Upper lobe of right lung (tissue), 1 donor: ENCODE measurements around the gene SPRR1A. TPM values are rescaled to one million over a fixed set of nuclear protein-coding genes. Genes with fewer than 3 reads are reported as not detected.

Source experiments
- ATAC-seq: fragments of 200-7000 bp; cut with Tn5 transposase; one replicate; pipeline ENCODE4 v1.9.1; 2020; ENCODE audit warnings: mild to moderate bottlenecking, moderate library complexity
- DNase-seq: peaks from one replicate; pipeline ENCODE4 v3.0.0-alpha.2; 2020
- H3K27ac ChIP-seq: fragments of 200-600 bp; one replicate; pipeline ENCODE4 v1.8.0; 2022
- H3K27me3 ChIP-seq: fragments of 200-600 bp; one replicate; pipeline ENCODE4 v1.8.0; 2022; ENCODE audit warnings: mild to moderate bottlenecking
- H3K36me3 ChIP-seq: fragments of 200-600 bp; one replicate; pipeline ENCODE4 v1.8.0; 2022
- H3K4me1 ChIP-seq: fragments of 200-600 bp; one replicate; pipeline ENCODE4 v1.8.0; 2022
- H3K4me3 ChIP-seq: fragments of 200-600 bp; one replicate; pipeline ENCODE4 v1.8.0; 2022; ENCODE audit warnings: mild to moderate bottlenecking
- H3K9me3 ChIP-seq: fragments of 200-600 bp; one replicate; pipeline ENCODE4 v1.8.0; 2022
- CTCF ChIP-seq: fragments of 200-600 bp; IDR thresholded peaks from one replicate; pipeline ENCODE4 v1.8.0; 2022; ENCODE audit warnings: antibody characterized with exemption
- intact Hi-C: fragments of 100-400 bp; cut with DNase I; formaldehyde crosslinking; loops from one replicate; pipeline ENCODE4 v1.11.0; 2022
- total RNA-seq: library from RNA; stranded (reverse); fragmentation: NEBNext Ultra II Directional; extraction: Animal tissue kit (Norgen Biotek cat#: 25700); gene quantifications from one replicate; pipeline ENCODE4 v1.2.1, GENCODE V29; 2021
- donor health status: DM: no; HTN: yes; CAD: no; lungs with severe emphysema.

Gene SPRR1A
- total RNA-seq, 1 donor from 2014 or later: not detected

- Histone ChIP-seq H3K4me1 (no peaks in the 10 kb centered on the region), H3K36me3 (no peaks in the 10 kb centered on the region), H3K4me3 (no peak overlapping the region), H3K27me3 (no peaks in the 10 kb centered on the region), H3K9me3 (no peaks in the 10 kb centered on the region), H3K27ac (no peak overlapping the region)
- no peak for DNase-seq
- ATAC-seq: no peak
- intact Hi-C loops: no loop called here
- TF ChIP-seq CTCF: no peak
These were observed 11.5 kb upstream of the SPRR1A start for GRCh38 chr1:152972196-152972886.

GRCh38 chr1:152976688-152977087 lies 7.2 kb upstream of the SPRR1A start:
- Histone ChIP-seq H3K27ac (no peak overlapping the region), H3K27me3 (peaks cover 4% of the 10 kb centered on the region), H3K4me1 (no peaks in the 10 kb centered on the region), H3K9me3 (no peaks in the 10 kb centered on the region), H3K4me3 (no peak overlapping the region), H3K36me3 (no peaks in the 10 kb centered on the region)
- no peak for DNase-seq
- ATAC-seq: no peak
- no peak for TF ChIP-seq CTCF
- intact Hi-C loops: no loop called here

GRCh38 chr1:152977614-152978013 lies 6.3 kb upstream of the SPRR1A start:
- Histone ChIP-seq H3K36me3 (no peaks in the 10 kb centered on the region), H3K9me3 (no peaks in the 10 kb centered on the region), H3K27me3 (peaks cover 8% of the 10 kb centered on the region), H3K4me3 (no peak overlapping the region), H3K4me1 (no peaks in the 10 kb centered on the region), H3K27ac (no peak overlapping the region)
- intact Hi-C loops: no loop called here
- DNase-seq (no peak), ATAC-seq (no peak)
- no peak for TF ChIP-seq CTCF

- DNase-seq (no peak), ATAC-seq (no peak)
- Histone ChIP-seq H3K27me3 (peaks cover 8% of the 10 kb centered on the region), H3K9me3 (no peaks in the 10 kb centered on the region), H3K4me3 (no peak overlapping the region), H3K36me3 (no peaks in the 10 kb centered on the region), H3K27ac (no peak overlapping the region), H3K4me1 (no peaks in the 10 kb centered on the region)
- intact Hi-C loops: no loop called here
- no peak for TF ChIP-seq CTCF
These were observed 3.2 kb upstream of the SPRR1A start for GRCh38 chr1:152980676-152981075.

- no peak overlapping the region for H3K27ac ChIP-seq
- DNase-seq (no peak), ATAC-seq (no peak)
- peaks cover 8% of the 10 kb centered on the region for H3K27me3 ChIP-seq
- no peaks in the 10 kb centered on the region for H3K36me3 ChIP-seq
- TF ChIP-seq CTCF: no peak
- H3K9me3 ChIP-seq: no peaks in the 10 kb centered on the region
- no peak overlapping the region for H3K4me3 ChIP-seq
- H3K4me1 ChIP-seq: no peaks in the 10 kb centered on the region
- intact Hi-C loops: no loop called here
These were observed 2.6 kb upstream of the SPRR1A start for GRCh38 chr1:152981146-152981871.
